Tibial artery (tissue), 4 donors: ENCODE measurements around the gene RPTOR.

Source experiments
- DNase-seq, 2 donors: peaks; one replicate each; pipeline ENCODE4 v3.0.0-alpha.2; 2019
- H3K27ac ChIP-seq, 2 donors: fragments of 200-600 bp; sonication (generic) in 1 of 2; 1 replicate in 1 of 2; 2 replicates in 1 of 2; pipeline ENCODE4 v1.5.1; 2018 to 2019; ENCODE audit warnings: mild to moderate bottlenecking in 1 of 2
- H3K27me3 ChIP-seq, 2 donors: fragments of 200-600 bp; sonication (generic) in 1 of 2; one replicate each; pipeline versions ENCODE4 v1.5.1 to v1.6.0; 2016 to 2019
- H3K36me3 ChIP-seq, 3 donors: fragments of 200-600 bp; sonication (generic) in 2 of 3; one replicate each; pipeline ENCODE4 v1.5.1; 2016 to 2019; ENCODE audit warnings: mild to moderate bottlenecking in 2 of 3
- H3K4me1 ChIP-seq, 4 donors: fragments of 200-600 bp; sonication (generic) in 2 of 4; 1 replicate in 3 of 4; 2 replicates in 1 of 4; pipeline ENCODE4 v1.5.1; 2016 to 2019
- H3K4me3 ChIP-seq, 2 donors: fragments of 200-600 bp; sonication (generic) in 1 of 2; 1 replicate in 1 of 2; 2 replicates in 1 of 2; pipeline ENCODE4 v1.5.1; 2018 to 2019; ENCODE audit warnings: mild to moderate bottlenecking in 2 of 2
- H3K9me3 ChIP-seq, 3 donors: fragments of 200-600 bp; sonication (generic) in 1 of 3; one replicate each; pipeline ENCODE4 v1.5.1; 2016 to 2019
- CTCF ChIP-seq, 2 experiments: fragments of 200-600 bp in 1 of 2; fragments of 450-650 bp in 1 of 2; IDR thresholded peaks; one replicate each; pipeline ENCODE4 v1.5.1; 2017 to 2019; ENCODE audit warnings: antibody characterized with exemption in 2 of 2, mild to moderate bottlenecking in 1 of 2, moderate library complexity in 1 of 2
- intact Hi-C: fragments of 100-400 bp; cut with DNase I; formaldehyde crosslinking; loops from one replicate; pipeline ENCODE4 v1.15.0; 2023; ENCODE audit warnings: low total_unique reads

The RPTOR gene

DNA sequence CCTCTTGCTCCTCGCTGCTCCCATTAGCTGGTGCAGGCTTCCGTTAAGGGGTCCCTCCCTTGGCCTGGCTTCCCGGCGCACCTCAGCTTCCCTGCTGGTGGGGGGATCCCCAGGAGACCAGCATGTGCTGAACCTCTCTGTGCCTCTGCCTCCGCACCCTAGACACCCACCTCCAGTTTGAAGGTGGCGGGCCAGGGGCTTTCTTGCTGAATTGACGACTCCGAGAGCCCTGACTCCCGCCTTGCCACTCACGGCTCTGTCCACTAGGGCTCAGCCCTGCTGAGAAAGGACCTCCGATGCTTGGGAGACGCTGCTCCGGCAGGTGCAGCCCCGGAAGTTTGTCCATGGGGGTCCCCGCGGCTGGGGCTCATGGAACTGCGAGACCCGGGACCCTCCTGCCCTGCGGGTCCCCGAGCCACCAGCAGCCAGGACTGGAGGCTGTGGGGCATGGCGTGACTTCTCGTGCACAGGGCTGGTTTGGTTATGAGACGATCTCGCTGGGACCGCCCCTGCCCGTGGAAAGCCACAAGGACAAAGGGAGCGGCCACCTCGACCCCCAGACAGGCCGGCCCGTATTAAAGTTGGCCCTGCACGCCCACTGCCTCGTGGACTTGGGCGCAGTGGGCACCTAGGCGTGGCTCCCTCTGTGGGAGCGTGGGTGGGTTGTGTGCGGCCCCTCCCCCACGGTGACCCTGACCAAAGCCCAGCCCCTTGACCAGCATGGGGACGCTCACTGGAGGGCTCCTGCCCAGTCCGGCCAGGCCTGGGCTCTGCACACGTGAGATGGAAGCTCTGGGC is 455.1 kb downstream of the RPTOR start:
- H3K27ac ChIP-seq = no peak overlapping the region
- DNase-seq = no peak
- intact Hi-C loops = loop anchor here (10.0 kb wide), 1 partner anchor 235 kb away; the partner anchor contains the start of genes NDUFAF8 and TEPSIN
- H3K27me3 ChIP-seq = peaks cover 3 to 21% of the 10 kb centered on the region in 2 donors
- peaks cover 52 to 59% (median 53%) of the 10 kb centered on the region in 3 donors for H3K36me3 ChIP-seq
- TF ChIP-seq CTCF (IDR thresholded peaks at IDR 0.05) = no peak
- H3K9me3 ChIP-seq = no peaks in the 10 kb centered on the region
- peaks cover 0 to 22% (median 18%) of the 10 kb centered on the region in 4 donors for H3K4me1 ChIP-seq
- no peak overlapping the region for H3K4me3 ChIP-seq

GRCh38 chr17:81000334-81000630 is 455.6 kb downstream of the RPTOR start:
- no peak overlapping the region for H3K27ac ChIP-seq
- no peak for TF ChIP-seq CTCF (IDR thresholded peaks at IDR 0.05)
- H3K9me3 ChIP-seq = no peaks in the 10 kb centered on the region
- intact Hi-C loops = no loop called here
- H3K36me3 ChIP-seq = peaks cover 48 to 54% (median 48%) of the 10 kb centered on the region in 3 donors
- peaks cover 3 to 21% of the 10 kb centered on the region in 2 donors for H3K27me3 ChIP-seq
- no peak overlapping the region for H3K4me3 ChIP-seq
- DNase-seq = no peak
- peaks cover 0 to 22% (median 18%) of the 10 kb centered on the region in 4 donors for H3K4me1 ChIP-seq

- peaks cover 43 to 49% (median 43%) of the 10 kb centered on the region in 3 donors for H3K36me3 ChIP-seq
- no peak overlapping the region for H3K27ac ChIP-seq
- no peak overlapping the region for H3K4me3 ChIP-seq
- H3K4me1 ChIP-seq = peaks cover 0 to 22% (median 18%) of the 10 kb centered on the region in 4 donors
- no peak for TF ChIP-seq CTCF (IDR thresholded peaks at IDR 0.05)
- no peaks in the 10 kb centered on the region for H3K9me3 ChIP-seq
- no peak for DNase-seq
- H3K27me3 ChIP-seq = peaks cover 3 to 21% of the 10 kb centered on the region in 2 donors
- intact Hi-C loops = no loop called here
Observed at GRCh38 chr17:81000631-81001357, 456.2 kb downstream of the RPTOR start.

- Histone ChIP-seq H3K27me3 (peaks cover 3 to 21% of the 10 kb centered on the region in 2 donors), H3K36me3 (peaks cover 30 to 37% (median 31%) of the 10 kb centered on the region in 3 donors), H3K4me1 (peaks cover 0 to 22% (median 18%) of the 10 kb centered on the region in 4 donors), H3K4me3 (no peak overlapping the region), H3K9me3 (no peaks in the 10 kb centered on the region), H3K27ac (no peak overlapping the region)
- TF ChIP-seq CTCF (IDR thresholded peaks at IDR 0.05) = no peak
- DNase-seq = no peak
- intact Hi-C loops = no loop called here
Observed at GRCh38 chr17:81002013-81002384, 457.4 kb downstream of the RPTOR start.

GRCh38 chr17:81002409-81003361 is 458.0 kb downstream of the RPTOR start:
- Histone ChIP-seq H3K27me3 (peaks cover 3 to 21% of the 10 kb centered on the region in 2 donors), H3K36me3 (peaks cover 24 to 30% (median 24%) of the 10 kb centered on the region in 3 donors), H3K9me3 (no peaks in the 10 kb centered on the region), H3K4me3 (no peak overlapping the region), H3K27ac (no peak overlapping the region), H3K4me1 (peaks cover 0 to 22% (median 18%) of the 10 kb centered on the region in 4 donors)
- peak in 1 of 2 donors; percentile 52 for DNase-seq
- intact Hi-C loops = no loop called here
- no peak for TF ChIP-seq CTCF (IDR thresholded peaks at IDR 0.05)
